ENCODE measurements around the gene STK4.
"Not testable (repeated sequence)": the region's sequence is repeated elsewhere in the genome, so short reads cannot be mapped to it uniquely, and the experiment has no call there.

STK4 gene

DNA sequence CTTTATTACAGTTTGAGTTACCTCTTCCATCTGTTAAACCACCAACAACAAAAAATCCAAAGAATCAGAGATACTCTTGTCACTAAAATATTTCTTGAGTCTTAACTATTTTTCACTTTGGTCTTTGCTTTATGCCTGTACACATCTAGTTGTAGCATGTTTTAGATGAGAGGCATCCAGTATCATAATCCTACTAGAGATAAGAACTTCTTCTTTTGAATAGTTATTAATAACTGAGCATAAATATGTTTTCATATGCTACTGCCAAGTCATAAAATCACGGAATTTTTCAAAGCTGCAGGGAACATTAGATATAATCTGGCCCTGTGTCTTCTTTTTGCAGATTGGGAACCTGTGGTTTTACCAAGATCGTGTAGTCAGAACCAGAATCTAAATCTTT is 55.3 kb downstream of the STK4 start:
- in situ Hi-C loops (cut with HindIII; ENCODE audit: low sequenced_read_pairs), result no loop called here

DNA sequence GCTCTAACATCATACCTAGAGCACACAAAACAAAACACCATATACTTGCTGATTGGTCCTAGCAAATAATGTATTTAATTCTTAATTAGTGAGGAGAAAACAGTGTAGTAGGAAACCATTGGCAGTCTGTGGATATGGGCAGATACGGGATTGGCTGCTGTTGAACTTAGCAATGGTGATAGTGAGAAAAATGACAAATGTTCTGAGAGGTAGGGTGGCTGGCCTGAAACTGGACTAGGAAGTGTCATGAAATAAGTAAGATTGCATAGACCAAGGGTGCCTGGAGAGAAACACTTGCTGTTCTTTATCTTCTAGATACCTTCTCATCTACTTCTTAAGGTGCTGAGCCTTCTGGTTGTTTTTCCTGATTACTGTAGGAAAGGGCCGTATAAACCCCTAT is 56.8 kb downstream of the STK4 start:
- in situ Hi-C loops (cut with HindIII; ENCODE audit: low sequenced_read_pairs), result not testable (repeated sequence)

DNA sequence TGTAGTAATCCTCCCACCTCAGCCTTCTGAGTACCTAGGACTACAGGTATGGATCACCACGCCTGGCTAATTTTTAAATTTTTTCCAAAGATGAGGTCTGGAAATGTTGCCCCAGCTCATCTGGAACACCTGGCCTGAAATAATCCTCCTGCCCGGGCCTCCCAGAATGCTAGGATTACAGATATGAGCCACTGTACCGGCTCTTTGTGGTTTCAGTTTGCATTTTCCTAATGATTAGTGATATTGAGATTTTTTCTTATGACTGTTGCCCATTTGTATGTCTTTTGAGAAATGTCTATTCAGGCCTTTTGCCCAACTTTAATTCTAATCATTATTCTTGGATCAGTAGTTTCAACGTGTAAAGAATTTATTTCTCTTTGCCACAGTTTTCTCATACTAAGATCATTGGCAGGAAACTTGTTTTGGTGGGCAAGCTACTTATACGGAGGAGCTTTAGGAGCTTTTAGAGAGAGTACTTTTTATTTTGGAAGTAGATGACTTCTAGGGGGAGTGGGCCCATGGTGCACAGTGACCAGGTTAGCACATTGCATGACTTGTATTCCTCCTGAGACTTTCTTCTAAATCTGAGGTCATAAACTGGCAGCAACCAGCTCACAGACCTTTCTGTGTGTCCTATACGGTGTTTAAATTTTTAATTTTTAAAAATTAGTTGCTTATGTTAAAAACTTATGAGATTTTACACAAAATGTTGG is 62.3 kb downstream of the STK4 start:
- in situ Hi-C loops (cut with HindIII; ENCODE audit: low sequenced_read_pairs), result no loop called here

DNA sequence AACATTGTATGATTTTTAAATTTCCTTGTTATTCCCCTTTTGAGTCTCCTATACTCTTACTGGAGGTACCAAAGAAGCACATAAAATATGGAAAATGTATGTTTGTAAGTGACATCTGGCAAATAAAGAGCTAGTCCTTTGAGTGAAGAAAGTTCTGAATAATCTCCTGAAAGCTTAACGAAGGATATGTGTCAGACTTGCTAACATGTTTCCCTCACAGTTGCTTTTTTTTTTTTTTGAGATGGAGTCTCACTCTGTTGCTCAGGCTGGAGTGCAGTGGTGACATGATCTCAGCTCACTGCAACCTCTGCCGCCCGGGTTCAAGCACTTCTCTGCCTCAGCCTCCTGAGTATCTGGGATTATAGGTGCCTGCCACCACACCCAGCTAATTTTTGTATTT is 63.6 kb downstream of the STK4 start:
- in situ Hi-C loops (cut with HindIII; ENCODE audit: low sequenced_read_pairs), result no loop called here

DNA sequence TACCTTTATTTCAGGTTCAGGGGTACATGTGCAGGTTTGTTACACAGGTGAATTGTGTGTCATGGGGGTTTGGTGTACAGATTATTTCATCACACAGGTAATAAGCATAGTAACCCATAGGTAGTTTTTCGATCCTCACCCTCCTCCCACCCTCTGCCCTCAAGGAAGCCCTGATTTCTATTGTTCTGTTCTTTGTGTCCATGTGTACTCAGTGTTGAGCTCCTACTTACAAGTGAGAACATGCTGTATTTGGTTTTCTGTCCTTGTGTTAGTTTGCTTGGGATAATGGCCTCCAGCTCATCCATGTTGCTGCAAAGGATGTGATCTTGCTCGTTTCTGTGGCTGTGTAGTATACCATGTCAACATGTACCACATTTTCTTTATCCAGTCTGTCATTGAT is 66.0 kb downstream of the STK4 start:
- in situ Hi-C loops (cut with HindIII; ENCODE audit: low sequenced_read_pairs), result no loop called here

DNA sequence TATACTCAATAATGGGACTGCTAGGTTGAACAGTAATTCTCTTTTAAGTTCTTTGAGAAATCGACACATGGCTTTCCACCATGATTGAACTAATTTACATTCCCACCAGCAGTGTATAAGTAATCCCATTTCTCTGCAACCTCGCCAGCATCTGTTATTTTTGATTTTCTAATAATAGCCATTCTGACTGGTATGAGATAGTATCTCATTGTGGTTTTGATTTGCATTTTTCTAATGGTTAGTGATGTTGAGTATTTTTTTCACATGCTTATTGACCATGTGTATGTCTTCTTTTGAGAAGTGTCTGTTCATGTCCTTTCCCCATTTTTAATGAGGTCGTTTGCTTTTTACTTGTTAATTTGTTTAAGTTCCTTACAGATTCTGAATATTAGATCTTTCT is 66.5 kb downstream of the STK4 start:
- in situ Hi-C loops (cut with HindIII; ENCODE audit: low sequenced_read_pairs), result no loop called here

DNA sequence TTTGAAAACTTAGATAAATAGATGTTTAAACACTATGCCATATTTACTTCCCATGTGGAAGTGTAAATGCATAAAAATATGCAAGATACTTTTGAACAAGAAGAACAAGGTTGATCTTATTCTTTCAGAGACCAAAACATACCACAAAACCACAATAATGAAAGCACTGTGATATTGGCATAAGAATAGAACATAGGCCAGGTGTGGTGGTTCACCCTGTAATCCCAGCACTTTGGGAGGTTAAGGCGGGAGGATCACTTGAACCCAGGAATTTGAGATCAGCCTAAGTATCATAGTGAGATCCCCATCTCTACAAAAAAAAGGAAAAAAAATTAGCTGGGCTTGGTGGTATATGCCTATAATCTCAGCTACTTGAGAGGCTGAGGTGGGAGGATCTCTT is 68.1 kb downstream of the STK4 start:
- in situ Hi-C loops (cut with HindIII; ENCODE audit: low sequenced_read_pairs), result no loop called here

DNA sequence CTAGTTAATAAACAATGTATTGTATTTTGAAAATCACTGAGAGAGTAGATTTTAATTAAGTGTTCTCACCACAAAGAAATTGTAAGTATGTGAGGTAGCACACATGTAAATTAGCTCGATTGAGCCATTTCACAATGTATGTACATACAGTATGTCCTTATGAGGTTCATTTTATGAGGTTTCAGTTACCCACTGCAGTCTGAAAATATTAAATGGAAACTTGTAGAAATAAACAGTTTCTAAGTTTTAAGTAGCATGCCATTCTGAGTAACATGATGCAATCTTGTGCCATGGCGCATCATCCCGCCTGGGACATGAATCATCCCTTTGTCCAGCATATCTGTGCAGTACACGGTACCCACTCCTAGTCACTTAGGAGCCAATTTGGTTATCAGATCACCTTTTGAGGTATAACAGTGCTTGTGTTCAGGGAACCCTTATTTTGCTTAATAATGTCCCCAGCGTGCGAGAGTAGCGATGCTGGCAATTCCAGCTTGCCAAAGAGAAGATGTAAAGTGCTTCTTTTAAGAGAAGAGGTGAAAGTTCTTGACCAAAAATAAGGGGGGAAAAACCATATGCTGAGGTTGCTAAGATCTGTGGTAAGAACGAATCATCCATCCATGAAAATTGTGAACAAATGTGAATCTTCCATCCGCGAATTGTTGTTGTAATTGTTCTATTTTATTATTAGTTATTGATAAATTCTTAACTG is 69.9 kb downstream of the STK4 start:
- in situ Hi-C loops (cut with HindIII; ENCODE audit: low sequenced_read_pairs), result no loop called here

DNA sequence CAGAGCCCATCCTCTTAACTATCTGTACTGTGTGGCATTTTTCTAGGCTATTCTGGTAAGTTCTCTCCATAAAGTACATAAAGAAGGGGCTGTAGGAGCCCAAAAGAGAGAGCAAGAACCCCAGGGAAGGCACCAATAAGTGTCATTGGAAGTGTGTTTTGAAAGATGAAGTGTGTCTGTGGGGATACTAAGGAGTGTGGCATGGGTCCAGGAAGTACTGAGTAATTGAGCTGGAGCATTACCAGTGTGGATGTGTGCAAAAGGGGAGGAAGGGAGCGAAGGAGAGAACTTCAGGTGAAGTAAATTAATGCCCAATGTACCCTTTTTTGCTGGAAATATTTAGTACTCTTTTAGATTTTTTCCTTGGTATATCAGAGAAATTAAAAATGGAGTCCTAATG is 70.7 kb downstream of the STK4 start:
- in situ Hi-C loops (cut with HindIII; ENCODE audit: low sequenced_read_pairs), result no loop called here

DNA sequence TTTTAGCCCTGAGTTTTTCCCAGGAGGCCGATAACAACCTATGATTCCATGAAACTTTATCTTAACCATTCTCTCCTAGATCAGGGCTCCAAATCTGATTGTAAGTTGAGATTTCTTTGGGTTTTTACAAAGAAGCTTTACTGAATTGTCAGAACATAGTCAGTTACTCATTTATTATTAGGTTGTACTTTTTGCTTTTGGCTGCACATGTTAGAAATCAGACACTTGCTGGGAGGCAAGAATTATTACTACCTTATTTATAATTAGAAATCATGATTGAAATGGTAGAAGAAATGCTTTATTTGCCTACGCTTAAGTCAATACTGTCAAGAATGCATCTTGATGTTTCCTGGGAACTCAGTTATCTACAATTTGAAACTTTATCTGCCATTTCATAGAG is 71.3 kb downstream of the STK4 start:
- in situ Hi-C loops (cut with HindIII; ENCODE audit: low sequenced_read_pairs), result no loop called here

DNA sequence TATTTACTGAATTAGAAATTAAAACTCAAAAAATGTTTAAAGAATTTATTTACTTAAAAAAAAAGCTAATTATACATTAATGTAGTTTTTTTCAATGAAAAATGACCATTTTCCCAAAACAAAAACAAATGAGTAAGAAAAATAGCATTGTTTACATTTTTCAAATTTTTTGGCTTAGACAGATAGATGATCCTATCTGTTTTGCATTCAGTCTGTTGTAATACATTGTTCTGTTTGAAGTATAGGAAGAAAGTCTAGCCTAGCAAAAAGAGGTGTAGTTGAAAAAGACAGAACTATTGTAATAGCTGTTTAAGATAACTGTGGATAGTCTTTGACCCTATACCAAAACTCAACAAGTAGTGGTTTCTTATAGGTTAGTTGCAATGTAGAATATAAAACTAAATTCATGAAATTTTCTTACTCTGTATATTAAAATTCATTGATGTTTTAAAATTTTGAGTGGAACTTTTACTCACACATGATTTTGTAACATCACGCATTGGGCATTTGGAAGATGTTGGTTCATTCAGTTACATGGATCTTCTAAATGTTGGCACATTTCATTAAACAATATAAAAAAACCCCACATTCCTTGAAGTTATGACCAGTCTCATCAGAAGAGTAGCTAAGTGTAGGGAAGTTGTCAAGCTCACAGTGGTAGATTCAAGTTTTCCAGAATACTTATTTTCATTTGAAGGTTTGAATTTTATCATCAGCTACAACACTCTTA is 72.6 kb downstream of the STK4 start:
- in situ Hi-C loops (cut with HindIII; ENCODE audit: low sequenced_read_pairs), result no loop called here

DNA sequence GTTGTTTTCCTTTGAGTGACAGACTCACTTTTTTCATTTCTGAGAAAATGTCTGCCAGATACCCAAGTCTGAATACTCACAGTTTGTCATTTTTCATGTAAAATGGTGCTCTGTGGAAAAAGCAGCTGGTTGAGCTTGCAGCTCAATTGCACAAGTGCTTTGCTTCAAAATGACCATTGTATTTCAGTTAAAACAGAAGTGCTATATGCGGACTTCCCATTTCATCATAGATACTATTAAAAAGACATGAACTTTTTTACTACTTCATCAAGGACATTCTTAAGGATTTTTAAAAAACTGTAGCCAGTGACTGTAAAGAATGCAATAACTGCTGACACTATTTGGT is 73.1 kb downstream of the STK4 start:
- in situ Hi-C loops (cut with HindIII; ENCODE audit: low sequenced_read_pairs), result no loop called here

DNA sequence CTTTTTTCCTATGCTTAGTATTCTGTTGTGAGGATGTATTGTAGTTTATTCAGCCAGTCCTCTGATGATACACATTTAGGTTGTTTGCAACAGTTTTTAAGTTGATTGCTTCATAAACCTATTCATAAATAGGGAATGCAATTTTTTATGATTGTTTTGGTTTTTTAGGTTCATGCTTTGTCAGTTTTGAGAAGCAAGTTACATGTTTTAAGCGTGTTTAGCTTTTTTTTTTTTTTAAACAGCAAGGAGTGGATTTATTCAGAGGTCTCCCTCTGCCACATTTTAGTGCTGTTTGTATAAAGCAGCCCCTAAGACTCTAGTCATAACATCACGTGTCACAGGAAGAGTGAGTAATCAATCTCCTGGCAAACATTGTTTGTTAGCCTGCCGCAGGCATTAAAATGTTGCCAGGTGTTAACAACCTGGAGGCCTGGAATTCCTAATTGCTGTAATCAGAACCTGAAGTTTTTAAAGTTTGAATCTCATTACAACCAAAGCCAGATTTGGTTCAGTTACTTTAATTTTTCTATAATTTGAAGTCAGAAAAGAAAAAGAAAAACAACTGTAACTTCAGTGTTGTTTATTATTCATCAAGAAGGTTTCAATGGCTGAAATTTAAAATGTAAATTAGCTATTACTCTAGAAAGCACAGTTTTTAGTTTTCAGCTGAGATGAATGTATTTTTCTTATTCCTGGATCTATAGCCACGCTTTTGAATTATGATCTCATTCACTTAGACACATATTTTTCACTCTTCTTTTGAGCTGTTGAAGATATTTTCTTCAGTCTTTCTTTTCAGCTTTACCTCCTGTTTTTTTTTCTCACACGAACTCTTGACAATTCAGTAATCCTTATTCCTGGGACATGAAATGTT is 75.4 kb downstream of the STK4 start:
- in situ Hi-C loops (cut with HindIII; ENCODE audit: low sequenced_read_pairs), result no loop called here

DNA sequence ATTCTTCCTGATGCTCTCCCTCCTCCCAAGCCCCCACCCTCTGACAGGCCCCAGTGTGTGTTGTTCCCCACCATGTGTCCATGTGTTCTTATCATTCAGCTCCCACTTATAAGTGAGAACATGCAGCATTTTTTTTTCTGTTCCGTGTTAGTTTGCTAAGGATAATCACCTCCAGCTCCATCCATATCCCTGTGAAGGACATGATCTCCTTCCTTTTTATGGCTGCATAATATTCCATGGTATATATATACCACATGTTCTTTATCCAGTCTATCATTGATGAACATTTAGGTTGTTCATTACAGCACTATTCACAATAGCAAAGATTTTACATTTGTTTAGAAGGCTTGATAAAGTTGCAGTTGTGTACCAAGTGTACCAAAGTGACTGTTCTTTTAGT is 76.7 kb downstream of the STK4 start:
- in situ Hi-C loops (cut with HindIII; ENCODE audit: low sequenced_read_pairs), result no loop called here

DNA sequence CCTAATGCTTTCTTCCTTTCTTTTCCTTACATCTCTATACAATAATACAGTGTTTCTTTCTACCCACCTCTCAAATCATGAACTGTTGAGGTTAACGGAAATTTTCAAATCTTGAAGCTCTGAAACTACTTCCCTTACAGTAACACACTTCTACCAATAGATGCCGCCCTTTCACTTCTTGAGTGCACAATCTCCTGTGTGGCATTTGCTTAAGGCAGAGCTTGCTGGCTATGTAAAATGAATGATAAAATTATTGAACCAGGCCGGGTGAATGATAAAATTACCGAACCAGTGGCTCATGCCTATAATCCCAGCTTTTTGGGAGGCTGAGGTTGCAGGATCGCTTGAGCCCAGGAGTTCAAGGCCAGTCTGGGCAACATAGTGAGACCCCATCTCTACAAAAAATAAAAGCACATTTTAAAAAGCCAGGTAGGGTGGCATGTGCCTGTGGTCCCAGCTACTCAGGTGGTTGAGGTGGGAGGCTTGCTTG is 77.8 kb downstream of the STK4 start:
- in situ Hi-C loops (cut with HindIII; ENCODE audit: low sequenced_read_pairs), result no loop called here

DNA sequence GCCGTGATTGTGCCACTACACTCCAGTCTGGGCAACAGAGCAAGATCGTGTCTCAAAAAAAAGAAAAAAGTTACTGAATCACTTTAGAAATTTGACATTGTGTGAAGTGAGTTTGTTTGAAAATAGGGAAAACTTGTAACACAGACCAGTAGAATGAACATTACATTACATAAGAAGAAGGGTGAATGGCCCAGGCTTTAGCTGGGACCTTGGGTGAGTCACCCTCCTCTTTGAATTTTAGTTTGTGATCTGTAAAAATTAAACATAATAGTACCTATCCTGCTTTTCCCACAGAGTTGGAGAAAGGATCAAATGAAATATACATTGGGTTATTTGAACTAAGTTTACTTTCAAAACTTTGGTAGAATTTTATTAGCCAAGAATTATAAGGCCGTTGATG is 78.3 kb downstream of the STK4 start:
- in situ Hi-C loops (cut with HindIII; ENCODE audit: low sequenced_read_pairs), result no loop called here

DNA sequence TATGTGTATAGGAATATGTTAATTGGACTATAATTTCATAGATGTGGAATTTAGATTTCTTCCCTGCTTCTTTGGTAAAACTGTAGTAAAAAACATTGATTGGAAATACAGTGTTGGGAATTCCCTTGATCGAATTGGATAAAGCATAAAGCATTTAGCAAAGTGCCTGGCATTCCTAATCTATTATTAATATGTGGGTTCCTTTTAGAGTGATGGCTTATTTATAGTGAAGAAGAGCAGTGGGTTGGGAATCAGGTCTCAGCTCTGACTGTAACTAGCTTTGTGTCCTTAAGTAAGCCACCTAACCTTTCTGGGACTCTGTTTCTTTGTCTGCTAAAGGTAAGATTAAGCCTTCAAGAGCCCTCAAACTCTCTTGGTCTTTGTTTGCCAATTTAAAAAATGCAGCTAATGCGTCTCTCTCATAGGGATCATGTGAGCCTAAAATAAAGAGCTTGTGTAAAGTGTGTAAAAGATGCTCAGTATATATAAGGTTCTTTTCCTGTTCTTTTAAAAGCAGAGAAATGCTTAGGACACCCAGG is 81.3 kb downstream of the STK4 start:
- in situ Hi-C loops (cut with HindIII; ENCODE audit: low sequenced_read_pairs), result no loop called here

DNA sequence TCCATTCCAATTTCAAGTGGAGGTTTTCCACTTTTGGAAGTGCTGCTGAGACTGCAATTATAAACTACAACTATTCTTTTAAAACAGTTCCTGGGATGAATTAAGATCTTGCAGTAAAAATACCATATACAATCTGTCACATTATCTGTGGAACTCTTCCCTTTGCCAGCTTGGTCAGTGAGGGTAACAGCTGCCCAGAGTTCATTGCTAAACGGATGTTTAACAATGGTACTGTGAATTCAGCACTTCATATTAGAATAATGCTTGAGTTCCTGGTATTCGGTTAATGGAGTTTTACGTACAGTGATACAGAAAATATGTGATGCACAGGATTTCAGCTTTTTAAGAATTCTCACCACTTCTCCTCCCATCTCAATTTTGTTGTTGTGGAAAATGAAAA is 83.1 kb downstream of the STK4 start:
- in situ Hi-C loops (cut with HindIII; ENCODE audit: low sequenced_read_pairs), result no loop called here

DNA sequence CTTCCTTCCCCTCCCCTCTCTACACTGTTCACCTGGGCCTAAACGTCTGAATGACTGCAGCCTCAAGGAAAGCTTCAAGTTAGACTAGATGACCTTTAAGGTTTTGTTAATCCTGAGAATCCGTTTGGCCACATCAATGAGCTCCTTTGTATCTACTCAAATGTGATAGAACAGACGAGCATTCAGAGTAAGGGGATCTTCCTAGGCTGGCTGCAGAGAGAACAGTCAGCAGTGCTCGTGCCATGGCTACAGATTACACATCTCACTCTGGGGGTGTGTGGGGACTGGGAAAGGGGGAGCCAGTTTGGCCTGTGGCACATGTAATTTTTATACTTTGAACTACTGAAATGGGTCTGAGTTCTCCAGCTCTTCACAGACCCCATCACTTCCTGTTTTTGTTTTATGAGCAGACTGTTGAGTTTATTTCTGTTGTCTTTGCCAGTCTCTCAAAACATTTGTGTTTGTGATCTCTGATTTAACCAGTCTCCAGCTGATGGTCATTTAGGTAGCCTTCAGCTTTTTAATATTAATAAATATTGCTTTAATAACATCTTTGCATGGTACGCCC is 83.7 kb downstream of the STK4 start:
- in situ Hi-C loops (cut with HindIII; ENCODE audit: low sequenced_read_pairs), result no loop called here

DNA sequence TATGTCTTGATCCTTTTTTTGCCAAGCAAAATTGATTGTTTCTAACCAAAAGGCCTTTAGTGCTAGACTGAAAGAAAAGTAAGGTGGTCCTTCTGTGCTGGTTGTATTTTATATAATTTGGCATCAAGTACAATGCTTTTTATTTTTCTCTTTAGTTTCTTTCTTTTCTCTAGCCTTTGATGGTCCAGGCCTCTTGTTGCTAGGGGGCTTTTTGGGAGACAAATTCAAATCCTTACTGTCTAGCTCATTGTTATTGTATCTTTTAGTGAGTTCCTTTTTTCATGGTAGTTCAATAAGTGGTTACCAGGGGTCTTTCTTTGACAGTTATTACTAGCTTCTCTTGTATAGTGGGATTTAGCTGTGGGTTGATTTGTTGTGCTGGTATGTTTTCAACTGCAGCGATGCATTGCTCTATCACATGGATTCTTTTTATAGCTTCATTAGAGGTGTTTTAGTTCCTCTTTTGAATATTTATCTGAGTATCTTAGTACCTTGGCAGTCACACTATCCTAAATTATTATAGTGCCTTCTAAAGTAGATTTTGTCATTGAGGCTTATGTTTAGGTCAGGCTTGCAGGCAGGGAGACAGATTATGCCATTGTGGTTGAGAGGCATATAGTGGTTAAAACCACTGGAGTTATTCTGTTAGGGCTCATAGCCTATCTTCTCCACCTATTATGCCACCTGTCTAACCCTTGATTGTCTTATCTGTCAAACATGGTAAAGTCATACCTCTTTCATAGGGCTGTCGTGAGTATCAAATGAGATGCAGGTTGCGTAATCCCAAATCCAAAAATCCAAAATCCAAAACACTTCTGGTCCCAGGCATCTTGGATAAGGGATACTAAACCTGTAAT is 85.1 kb downstream of the STK4 start:
- in situ Hi-C loops (cut with HindIII; ENCODE audit: low sequenced_read_pairs), result no loop called here

Data from endothelial cell of hepatic sinusoid (primary cell).